Right cardiac atrium (tissue), 5 donors: ENCODE data around the gene ABHD8. TPM values are rescaled to one million over a fixed set of nuclear protein-coding genes. Genes with fewer than 3 reads are reported as not detected.

Source experiments
- ATAC-seq, 2 donors: fragments of 200-7000 bp; cut with Tn5 transposase; one replicate each; pipeline versions ENCODE4 v1.8.0 to v1.9.1; 2020; ENCODE audit warnings: moderate library complexity in 2 of 2, mild to moderate bottlenecking in 1 of 2
- DNase-seq, 3 donors: peaks; one replicate each; pipeline ENCODE4 v3.0.0-alpha.2; 2020
- H3K27ac ChIP-seq: one replicate; pipeline ENCODE4 v1.5.1; 2013; ENCODE audit warnings: mild to moderate bottlenecking, low read length, control low read depth, moderate library complexity
- H3K27me3 ChIP-seq: one replicate; pipeline ENCODE4 v1.6.1; 2013; ENCODE audit not compliant: control insufficient read depth, insufficient read depth
- H3K4me1 ChIP-seq: one replicate; pipeline ENCODE4 v1.6.1; 2013; ENCODE audit warnings: low read length; ENCODE audit not compliant: control insufficient read depth, insufficient read depth
- H3K4me3 ChIP-seq: one replicate; pipeline ENCODE4 v1.5.1; 2013; ENCODE audit warnings: low read length, control low read depth
- H3K9me3 ChIP-seq: one replicate; pipeline ENCODE4 v1.6.1; 2013; ENCODE audit warnings: low read length; ENCODE audit not compliant: control insufficient read depth
- WGBS: extraction: QIAGEN DNeasy Blood & Tissue Kit; methylation state at CpG from one replicate; pipeline ENCODE4 v1.1.7; 2013; 5-methylcytosine and 5-hydroxymethylcytosine counted together
- intact Hi-C, 4 donors: fragments of 100-400 bp; cut with DNase I; formaldehyde crosslinking; loops; one replicate each; pipeline versions ENCODE4 v1.11.0 to v1.14.0; 2022 to 2023
- polyA plus RNA-seq: library from polyadenylated mRNA; stranded (reverse); fragments of 200-250 nt; gene quantifications from one replicate; pipeline ENCODE4 v1.2.3, GENCODE V29; 2013
- total RNA-seq, 4 donors: library from RNA; stranded (reverse); fragmentation: NEBNext Ultra II Directional; extraction: Animal tissue kit (Norgen Biotek cat#: 25700); gene quantifications; one replicate each; pipeline ENCODE4 v1.2.1, GENCODE V29; 2021
- donor health status: healthy with polysubstance abuse.
- donor health status: DM: no; HTN: yes; CAD: no.
- donor health status: DM: no; HTN: no; CAD: no.
- donor health status: DM: no; HTN: yes; CAD: no; lungs with severe emphysema.
- donor health status: DM: yes; HTN: yes; CAD: no.

The ABHD8 gene
- total and polyA plus RNA-seq, 5 donors: 12.7 to 17.0 (median 14.7) TPM

DNA sequence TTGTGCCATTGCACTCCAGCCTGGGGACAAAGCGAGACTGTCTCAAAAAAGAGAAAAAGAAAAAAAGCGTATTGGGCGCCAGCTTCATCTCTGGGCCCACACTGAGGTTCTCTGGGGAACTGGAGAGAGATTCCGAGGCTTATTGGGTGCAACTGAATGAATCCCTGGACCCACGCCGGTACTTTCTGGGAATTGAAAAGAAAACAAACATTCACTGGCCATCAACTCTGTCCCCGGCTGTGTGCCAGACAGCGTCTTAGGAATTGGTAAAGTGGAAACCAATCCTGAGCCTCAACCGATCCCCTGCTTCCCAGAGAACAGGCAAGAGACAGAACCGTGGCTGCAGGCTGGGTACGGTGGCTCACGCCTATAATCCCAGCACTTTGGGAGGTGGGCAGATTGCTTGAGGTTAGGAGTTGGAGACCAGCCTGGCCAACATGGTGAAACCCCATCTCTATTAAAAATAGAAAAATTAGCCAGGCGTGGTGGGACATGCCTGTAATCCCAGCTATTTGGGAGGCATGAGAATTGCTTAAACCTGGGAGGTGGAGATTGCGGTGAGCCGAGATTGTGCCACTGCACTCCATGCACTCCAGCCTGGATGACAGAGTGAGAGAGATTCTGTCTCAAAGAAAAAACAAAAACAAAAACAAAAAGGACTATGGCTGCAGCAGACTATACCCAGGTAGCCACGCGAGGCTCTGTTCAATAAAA lies 22.8 kb upstream of the ABHD8 start:
- no peak overlapping the region for H3K27ac ChIP-seq
- H3K27me3 ChIP-seq: no peaks in the 10 kb centered on the region
- peak in 1 of 2 donors; percentile 38 for ATAC-seq
- peak; percentile 80 to 93 (median 86) for DNase-seq
- intact Hi-C loops: no loop called here
- no peak overlapping the region for H3K4me3 ChIP-seq
- WGBS: 68% methylated on average over 17 of the region's 17 CpGs
- H3K4me1 ChIP-seq: no peaks in the 10 kb centered on the region
- no peaks in the 10 kb centered on the region for H3K9me3 ChIP-seq

DNA sequence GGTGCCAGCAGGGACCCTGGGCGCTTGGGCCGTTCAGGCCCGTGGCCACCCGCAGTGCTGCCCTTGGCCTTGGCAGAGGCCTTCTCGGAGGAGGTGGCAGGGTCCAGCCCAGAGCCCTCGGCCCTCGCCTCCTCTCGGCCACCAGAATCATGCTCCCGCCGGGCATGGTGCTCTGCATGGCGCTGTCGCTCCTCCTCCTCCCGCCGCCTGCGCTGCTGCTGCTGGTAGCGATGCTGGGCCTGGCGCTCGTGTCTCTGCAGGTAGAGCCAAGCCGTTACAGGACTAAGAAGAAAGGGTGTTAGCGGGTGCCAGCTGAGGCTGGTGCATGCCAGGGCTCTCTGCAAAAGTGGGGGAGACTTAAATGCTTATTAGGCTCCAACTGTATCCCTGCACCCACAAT lies 21.9 kb upstream of the ABHD8 start:
- ATAC-seq (no peak), DNase-seq (no peak)
- H3K9me3 ChIP-seq: no peaks in the 10 kb centered on the region
- intact Hi-C loops: no loop called here
- no peaks in the 10 kb centered on the region for H3K4me1 ChIP-seq
- WGBS: 96% methylated on average over 20 of the region's 20 CpGs
- no peak overlapping the region for H3K4me3 ChIP-seq
- no peak overlapping the region for H3K27ac ChIP-seq
- H3K27me3 ChIP-seq: no peaks in the 10 kb centered on the region

DNA sequence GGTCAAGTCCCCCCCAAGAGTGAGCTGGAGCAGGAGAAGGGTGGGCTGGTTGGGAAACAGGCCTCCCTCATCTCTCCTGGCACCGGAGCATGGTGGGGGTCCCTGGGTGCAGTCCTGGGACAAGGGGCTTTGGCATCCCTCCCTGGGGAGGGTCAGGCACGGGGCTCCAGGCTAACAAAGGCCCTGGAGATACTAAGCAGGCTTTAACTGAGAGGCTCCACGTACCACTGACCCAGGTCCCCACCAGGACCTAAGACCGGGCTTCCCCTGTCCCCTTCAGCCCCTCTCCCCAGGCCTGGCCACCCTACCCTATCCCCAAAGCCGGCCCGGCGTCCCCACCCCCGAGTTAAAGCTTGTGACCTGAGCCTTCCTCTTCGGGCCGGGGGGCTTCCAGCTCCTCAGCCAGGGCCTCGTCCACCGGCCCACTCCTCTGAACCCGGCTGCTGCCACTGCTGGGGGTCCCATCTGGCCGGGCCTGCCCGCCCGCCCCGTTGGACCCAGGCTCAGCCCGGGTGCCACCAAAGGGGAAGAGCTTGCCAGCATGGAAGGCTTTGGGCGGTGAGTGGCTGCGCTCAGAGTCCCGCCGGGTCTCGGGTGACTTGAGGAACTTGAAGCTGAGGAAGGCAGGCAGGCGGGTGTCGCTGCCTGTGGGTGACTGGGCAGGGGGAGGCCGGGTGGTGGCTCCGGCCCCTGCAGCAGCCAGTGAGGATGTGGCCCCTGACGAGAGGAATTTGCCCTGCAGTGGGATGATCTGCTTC lies 21.3 kb upstream of the ABHD8 start:
- intact Hi-C loops: no loop called here
- H3K4me1 ChIP-seq: no peaks in the 10 kb centered on the region
- 91% methylated on average over 28 of the region's 28 CpGs for WGBS

DNA sequence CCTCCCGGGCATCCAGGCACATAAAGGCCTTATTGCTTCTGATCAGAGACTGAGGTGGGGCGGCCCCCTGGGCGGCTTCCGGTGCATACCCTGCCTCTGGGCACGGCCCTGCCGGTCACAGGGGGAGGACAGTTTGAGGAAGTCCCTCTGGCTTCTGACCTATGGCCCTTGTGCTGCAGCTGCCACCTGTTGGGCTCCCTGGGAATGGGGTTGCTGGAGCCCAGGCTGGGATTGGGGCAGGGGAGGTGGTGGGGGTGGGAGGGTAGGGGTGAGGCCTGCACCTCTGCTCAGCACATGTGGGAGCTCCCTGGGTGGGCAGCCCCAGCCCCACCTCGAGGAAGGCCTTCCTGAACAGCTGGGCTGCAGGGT lies 20.7 kb upstream of the ABHD8 start:
- no peaks in the 10 kb centered on the region for H3K27me3 ChIP-seq
- no peaks in the 10 kb centered on the region for H3K9me3 ChIP-seq
- no peaks in the 10 kb centered on the region for H3K4me1 ChIP-seq
- DNase-seq (peak in 1 of 3 donors; percentile 72), ATAC-seq (no peak)
- no peak overlapping the region for H3K4me3 ChIP-seq
- WGBS: 36% methylated on average over 7 of the region's 7 CpGs
- intact Hi-C loops: no loop called here
- no peak overlapping the region for H3K27ac ChIP-seq

More for the DNA sequence above, 21.3 kb upstream of the ABHD8 start:
- no peak for ATAC-seq
- DNase-seq: no peak
- Histone ChIP-seq H3K4me3 (no peak overlapping the region), H3K9me3 (no peaks in the 10 kb centered on the region), H3K27me3 (no peaks in the 10 kb centered on the region), H3K27ac (no peak overlapping the region)

DNA sequence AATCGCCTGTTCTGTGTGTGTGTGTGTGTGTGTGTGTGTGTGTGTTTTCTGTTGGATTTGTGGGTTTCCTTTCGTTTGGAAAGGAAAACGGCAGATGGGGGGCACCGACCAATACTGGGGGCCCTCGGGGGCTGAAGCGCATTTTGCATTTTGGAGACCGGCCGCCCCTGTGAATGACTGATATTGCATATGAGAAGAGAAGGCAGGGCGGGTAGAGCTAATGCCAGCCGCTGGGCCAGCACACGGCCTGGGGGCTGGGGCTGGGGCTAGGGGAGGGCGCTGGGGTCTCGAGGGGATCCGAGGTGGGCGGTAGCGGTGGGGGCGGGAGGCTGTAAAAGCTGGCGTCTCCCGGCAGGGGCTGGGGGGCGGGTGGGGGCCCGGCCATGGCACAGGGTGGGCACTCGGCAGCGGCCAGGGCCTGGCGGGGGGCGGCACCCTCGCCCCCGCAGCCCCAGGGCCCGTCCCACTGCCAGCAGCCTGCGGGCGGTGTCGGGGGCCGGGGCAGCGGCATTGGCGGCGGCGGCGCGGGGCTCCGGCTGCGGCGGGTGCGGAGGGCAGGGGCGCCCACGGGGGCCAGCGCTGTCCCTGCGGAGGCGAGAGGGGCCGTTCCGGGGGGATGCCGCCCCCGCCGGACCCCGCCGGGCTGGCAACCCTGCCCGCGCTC lies 20.2 kb upstream of the ABHD8 start:
- H3K4me1 ChIP-seq: no peaks in the 10 kb centered on the region
- DNase-seq (no peak), ATAC-seq (no peak)
- intact Hi-C loops: no loop called here
- no peak overlapping the region for H3K4me3 ChIP-seq
- H3K9me3 ChIP-seq: no peaks in the 10 kb centered on the region
- no peak overlapping the region for H3K27ac ChIP-seq
- 35% methylated on average over 56 of the region's 56 CpGs for WGBS
- no peaks in the 10 kb centered on the region for H3K27me3 ChIP-seq

DNA sequence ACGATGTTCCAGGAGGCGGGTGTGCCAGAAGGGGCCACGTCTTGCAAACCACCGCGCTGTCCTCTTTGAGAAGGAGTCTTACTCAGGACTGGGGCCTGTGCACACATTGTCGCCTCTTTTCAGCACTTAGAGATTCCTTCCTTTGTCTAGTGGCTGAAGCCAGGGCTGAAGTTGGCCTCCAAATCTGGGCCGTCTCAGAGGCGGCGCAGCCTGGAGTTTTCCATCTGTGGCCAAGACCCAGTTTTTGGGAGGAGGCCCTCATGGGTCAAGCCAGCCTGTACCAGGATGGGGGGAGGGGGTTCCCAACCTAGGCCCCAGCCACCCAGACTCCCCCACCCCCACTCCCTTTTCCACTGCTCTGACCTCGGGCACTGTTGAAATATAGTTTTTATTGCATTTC lies 19.6 kb upstream of the ABHD8 start:
- Histone ChIP-seq H3K9me3 (no peaks in the 10 kb centered on the region), H3K27me3 (no peaks in the 10 kb centered on the region), H3K4me1 (no peaks in the 10 kb centered on the region), H3K27ac (no peak overlapping the region), H3K4me3 (no peak overlapping the region)
- WGBS: 66% methylated on average over 10 of the region's 10 CpGs
- ATAC-seq (peak in 1 of 2 donors; percentile 7), DNase-seq (peak in 1 of 3 donors; percentile 65)
- intact Hi-C loops: no loop called here

DNA sequence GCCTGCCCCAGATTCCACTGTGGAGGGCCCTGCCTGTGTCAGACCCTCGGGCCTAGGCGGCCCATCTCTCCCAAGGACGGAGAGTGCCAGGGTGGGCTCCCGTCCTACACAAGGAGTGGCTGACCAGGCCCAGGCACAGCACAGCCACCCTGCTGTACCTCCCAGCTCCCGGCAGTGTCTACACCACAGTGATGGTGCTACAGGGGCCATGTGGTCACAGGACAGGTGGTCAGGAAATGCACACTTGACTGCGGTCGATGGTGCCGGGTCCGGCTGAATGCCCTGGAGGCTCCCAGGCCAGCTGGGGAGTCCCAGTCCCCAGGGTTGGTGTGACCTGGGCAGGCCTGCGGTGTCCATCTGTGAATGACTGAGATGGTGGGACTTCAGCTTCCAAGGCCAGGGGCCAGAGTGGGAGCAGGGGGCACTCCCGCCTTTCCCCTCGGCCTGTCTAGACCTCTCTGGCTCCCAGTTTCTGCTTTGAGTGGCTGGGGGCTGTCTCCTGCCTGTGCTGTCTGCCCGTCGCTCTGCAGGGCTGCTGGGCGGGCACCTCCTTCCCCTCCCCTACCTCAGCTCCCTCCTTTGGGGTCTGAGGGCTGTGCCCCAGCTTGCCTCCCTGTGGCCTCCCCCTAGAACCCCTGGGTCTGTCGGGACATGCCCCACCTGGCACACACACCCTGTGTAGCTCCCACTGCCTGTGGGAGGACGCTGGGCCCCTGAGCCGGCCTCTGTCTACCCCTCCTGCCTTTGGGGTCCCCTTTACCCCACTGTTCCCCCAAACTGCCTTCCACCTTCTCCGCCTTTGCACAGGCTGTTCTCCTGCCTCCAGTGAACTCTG lies 18.6 kb upstream of the ABHD8 start:
- 89% methylated on average over 19 of the region's 19 CpGs for WGBS
- intact Hi-C loops: no loop called here
- no peaks in the 10 kb centered on the region for H3K4me1 ChIP-seq
- no peaks in the 10 kb centered on the region for H3K27me3 ChIP-seq
- DNase-seq: no peak
- H3K9me3 ChIP-seq: no peaks in the 10 kb centered on the region
- H3K27ac ChIP-seq: no peak overlapping the region
- no peak overlapping the region for H3K4me3 ChIP-seq
- no peak for ATAC-seq

DNA sequence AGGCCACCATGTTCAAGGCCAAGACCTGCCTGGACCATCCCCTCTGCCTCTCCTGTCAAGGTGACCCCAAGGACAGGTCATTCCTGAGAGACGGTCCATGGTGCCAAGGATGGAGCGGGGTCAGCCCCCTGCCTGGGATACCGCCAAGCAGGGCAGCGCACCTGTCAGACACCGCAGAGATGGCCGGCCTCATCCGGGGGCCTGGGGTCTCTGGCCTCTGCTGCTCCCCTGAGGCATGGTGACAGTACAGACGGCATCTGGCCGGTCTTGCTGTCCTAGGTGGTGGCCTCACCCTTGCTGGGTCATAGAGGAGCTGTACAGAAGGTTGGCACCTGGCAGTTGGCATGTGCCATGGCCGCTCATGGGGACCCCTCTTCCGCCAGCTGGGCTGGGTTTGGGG lies 17.2 kb upstream of the ABHD8 start:
- Histone ChIP-seq H3K9me3 (no peaks in the 10 kb centered on the region), H3K27ac (no peak overlapping the region), H3K4me3 (no peak overlapping the region), H3K27me3 (no peaks in the 10 kb centered on the region), H3K4me1 (no peaks in the 10 kb centered on the region)
- WGBS: 88% methylated on average over 11 of the region's 11 CpGs
- intact Hi-C loops: no loop called here
- DNase-seq (no peak), ATAC-seq (no peak)

DNA sequence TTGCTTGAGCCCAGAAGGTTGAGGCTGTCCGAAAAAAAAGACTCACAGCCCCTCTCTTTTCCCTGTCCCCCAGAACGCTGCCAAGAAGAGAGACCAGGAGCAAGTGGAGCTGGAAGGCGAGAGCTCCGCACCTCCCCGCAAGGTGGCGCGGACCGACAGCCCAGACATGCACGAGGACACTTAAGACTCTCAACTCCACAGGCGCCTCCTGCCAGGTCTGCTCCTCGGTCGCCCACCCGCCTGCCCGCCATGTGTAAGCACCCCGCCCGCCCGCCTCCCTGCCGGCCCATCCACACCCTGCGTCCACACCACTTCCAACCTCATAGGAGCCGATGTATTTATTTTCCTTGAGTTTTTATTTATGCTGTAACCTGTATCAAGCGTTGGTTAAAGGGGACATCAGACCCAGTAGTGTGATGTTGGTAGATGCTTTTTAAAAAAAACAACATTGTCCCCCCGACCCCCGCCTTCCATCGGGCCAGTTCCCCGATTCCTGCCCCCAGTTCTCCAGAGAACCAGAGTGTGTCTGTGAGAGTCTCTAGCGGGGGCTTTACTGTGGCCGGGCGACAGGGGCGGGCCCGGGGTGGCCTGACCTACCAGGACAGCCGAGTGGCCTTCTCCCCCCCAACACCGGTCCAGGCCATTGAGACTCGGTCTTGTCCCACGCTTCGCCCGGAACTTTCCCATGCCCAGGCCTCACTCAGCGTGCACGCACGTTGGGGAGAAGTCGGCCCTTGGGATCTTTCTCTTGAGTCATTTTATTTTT lies 16.4 kb upstream of the ABHD8 start:
- Histone ChIP-seq H3K9me3 (no peaks in the 10 kb centered on the region), H3K27ac (no peak overlapping the region), H3K27me3 (no peaks in the 10 kb centered on the region), H3K4me3 (no peak overlapping the region), H3K4me1 (no peaks in the 10 kb centered on the region)
- intact Hi-C loops: no loop called here
- DNase-seq (no peak), ATAC-seq (no peak)
- WGBS: 93% methylated on average over 40 of the region's 40 CpGs

DNA sequence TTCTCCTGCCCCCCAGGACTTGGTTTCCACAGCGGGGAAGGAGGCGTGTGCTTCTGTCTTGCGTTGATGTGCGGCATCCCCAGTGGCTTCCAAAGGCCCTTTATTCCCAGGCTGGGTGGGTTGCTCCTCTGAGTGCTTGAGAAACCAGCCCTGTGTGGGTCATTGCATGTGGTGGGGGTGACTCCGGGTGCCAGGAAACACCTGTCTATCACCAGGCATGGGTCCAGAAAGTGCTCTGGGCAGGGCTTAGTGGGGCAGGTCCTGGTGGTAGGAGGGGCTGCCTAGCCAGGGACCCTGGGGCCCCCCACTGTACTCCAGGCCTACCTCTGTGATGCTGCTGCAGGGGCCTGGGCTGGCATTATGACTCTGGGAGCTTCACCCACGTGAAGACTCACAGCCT lies 15.7 kb upstream of the ABHD8 start:
- intact Hi-C loops: no loop called here
- ATAC-seq (no peak), DNase-seq (no peak)
- WGBS: 80% methylated on average over 6 of the region's 6 CpGs
- no peak overlapping the region for H3K27ac ChIP-seq
- H3K4me1 ChIP-seq: no peaks in the 10 kb centered on the region
- no peaks in the 10 kb centered on the region for H3K9me3 ChIP-seq
- no peak overlapping the region for H3K4me3 ChIP-seq
- no peaks in the 10 kb centered on the region for H3K27me3 ChIP-seq
